Measurements from ENCODE around the gene WNT7A. TPM values are rescaled to one million over a fixed set of nuclear protein-coding genes. Genes with fewer than 3 reads are reported as not detected.

The WNT7A gene
- total RNA-seq, 1 experiment from 2014 or later: 0.34 TPM

DNA sequence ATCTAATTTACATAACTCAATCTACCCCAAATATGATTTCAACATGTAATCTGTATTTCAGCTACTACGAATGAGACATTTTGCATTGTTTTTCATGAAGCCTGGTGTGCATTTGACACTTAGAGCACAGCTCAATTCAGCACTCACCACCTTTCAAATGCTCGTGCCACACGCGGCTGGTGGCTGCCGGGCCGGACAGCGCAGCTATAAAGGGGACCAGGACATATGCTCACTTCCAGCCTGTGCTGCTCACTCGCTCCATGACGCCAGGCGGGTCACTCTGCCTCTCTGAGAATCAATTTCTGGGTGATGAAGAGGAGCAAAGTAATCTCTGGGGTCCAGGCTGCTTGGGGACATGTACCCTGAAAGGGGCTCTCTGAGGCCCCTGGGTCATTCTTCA, 93.1 kb downstream of the WNT7A start:
- Histone ChIP-seq H3K27me3 (ENCODE audit: insufficient read depth, low read length) (peaks cover 5% of the 10 kb centered on the region; the same call in 1 of the 2 replicates), H2AFZ (ENCODE audit: low read depth, low read length, poor library complexity, severe bottlenecking) (no peak overlapping the region), H4K20me1 (ENCODE audit: insufficient read depth) (no peaks in the 10 kb centered on the region), H3K4me1 (ENCODE audit: control insufficient read depth in 1 of 2, insufficient read depth in 2 of 2, low read length in 2 of 2) (no peaks in the 10 kb centered on the region), H3K9ac (ENCODE audit: low read length) (no peak overlapping the region), H3K9me2 (ENCODE audit: insufficient read depth) (no peaks in the 10 kb centered on the region), H3K27ac (ENCODE audit: low read depth, low read length) (no peak overlapping the region), H3K4me3 (replicated peaks in 1 of 2; ENCODE audit: low read depth in 1 of 2, low read length in 2 of 2) (no peak overlapping the region), H3K4me2 (ENCODE audit: low read length) (no peak overlapping the region), H3K79me2 (ENCODE audit: insufficient read depth, low read length) (no peaks in the 10 kb centered on the region), H3K9me3 (ENCODE audit: control insufficient read depth in 1 of 2, insufficient read depth in 1 of 2, low read depth in 1 of 2, low read length in 2 of 2) (no peaks in the 10 kb centered on the region), H3K36me3 (ENCODE audit: control insufficient read depth in 1 of 2, insufficient read depth in 2 of 2, low read length in 2 of 2) (no peaks in the 10 kb centered on the region)
- CTCF ChIA-PET: no interaction called here
- ATAC-seq (no peak), DNase-seq (ENCODE audit: low read depth, low spot score) (no peak)
- no TSS peak for BruUV-seq (replicated peaks)
- TF ChIP-seq EZH2 (IDR thresholded peaks at IDR 0.05): no peak
- intact Hi-C loops (cut with micrococcal nuclease): no loop called here
- RAD21 ChIA-PET (ENCODE audit: low non-redundant PET in 1 of 2, low total read pairs in 2 of 2, uncharacterized antibody in 2 of 2, unreplicated experiment in 2 of 2): no interaction called here
- POLR2A ChIA-PET: no interaction called here

DNA sequence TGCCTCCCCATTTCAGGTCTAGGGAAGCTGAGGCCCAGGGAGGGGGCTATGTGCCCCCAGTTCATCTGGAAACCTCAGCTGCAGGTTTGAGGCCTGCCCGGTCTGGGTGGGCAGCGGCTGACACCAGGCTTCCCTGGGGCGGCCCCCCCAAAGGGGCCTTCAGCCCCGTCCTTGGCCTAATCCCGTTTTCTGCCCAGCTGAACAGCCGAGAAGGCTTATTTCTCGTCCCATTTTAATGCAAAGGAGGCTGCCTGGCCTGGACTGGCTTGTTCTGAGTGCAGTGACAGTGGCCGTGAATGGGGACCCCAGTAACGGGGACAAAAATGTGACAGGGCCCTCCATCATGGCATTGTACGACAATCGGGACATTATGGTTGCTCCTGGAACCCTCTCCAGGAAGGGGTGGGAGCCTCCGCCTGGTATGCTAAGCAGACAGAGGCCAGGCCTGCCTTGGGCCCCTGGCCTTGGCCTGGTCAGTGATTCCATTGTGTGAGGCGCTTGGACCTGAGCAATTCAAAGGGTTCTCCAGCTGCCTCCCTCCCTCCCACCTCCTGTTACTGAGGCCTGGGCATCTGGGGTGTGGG, 93.9 kb downstream of the WNT7A start:
- Histone ChIP-seq H3K27me3 (ENCODE audit: insufficient read depth, low read length) (peaks cover 5% of the 10 kb centered on the region; the same call in 1 of the 2 replicates), H3K4me1 (ENCODE audit: control insufficient read depth in 1 of 2, insufficient read depth in 2 of 2, low read length in 2 of 2) (no peaks in the 10 kb centered on the region), H2AFZ (ENCODE audit: low read depth, low read length, poor library complexity, severe bottlenecking) (no peak overlapping the region), H3K9me3 (ENCODE audit: control insufficient read depth in 1 of 2, insufficient read depth in 1 of 2, low read depth in 1 of 2, low read length in 2 of 2) (no peaks in the 10 kb centered on the region), H3K9me2 (ENCODE audit: insufficient read depth) (no peaks in the 10 kb centered on the region), H3K9ac (ENCODE audit: low read length) (no peak overlapping the region), H3K4me2 (ENCODE audit: low read length) (no peak overlapping the region), H4K20me1 (ENCODE audit: insufficient read depth) (no peaks in the 10 kb centered on the region), H3K4me3 (replicated peaks in 1 of 2; ENCODE audit: low read depth in 1 of 2, low read length in 2 of 2) (no peak overlapping the region), H3K27ac (ENCODE audit: low read depth, low read length) (no peak overlapping the region), H3K79me2 (ENCODE audit: insufficient read depth, low read length) (no peaks in the 10 kb centered on the region), H3K36me3 (ENCODE audit: control insufficient read depth in 1 of 2, insufficient read depth in 2 of 2, low read length in 2 of 2) (no peaks in the 10 kb centered on the region)
- TF ChIP-seq EZH2 (IDR thresholded peaks at IDR 0.05) (no peak), TCF7L2 (IDR thresholded peaks at IDR 0.05; ENCODE audit: borderline replicate concordance, extremely low read depth, insufficient read depth, insufficient read length) (no peak), EZH2phosphoT487 (IDR thresholded peaks at IDR 0.05; ENCODE audit: borderline replicate concordance) (no peak), ELF1 (IDR thresholded peaks at IDR 0.05; ENCODE audit: borderline replicate concordance, low read depth) (no peak), JUND (IDR thresholded peaks at IDR 0.05) (no peak), CEBPB (IDR thresholded peaks at IDR 0.05; ENCODE audit: low read depth) (no peak), POLR2A (IDR thresholded peaks at IDR 0.05; ENCODE audit: borderline replicate concordance, extremely low read depth, insufficient read depth, insufficient read length) (no peak), CBX3 (IDR thresholded peaks at IDR 0.05; ENCODE audit: low read depth) (no peak)
- TF ChIP-seq, protein P1, sequence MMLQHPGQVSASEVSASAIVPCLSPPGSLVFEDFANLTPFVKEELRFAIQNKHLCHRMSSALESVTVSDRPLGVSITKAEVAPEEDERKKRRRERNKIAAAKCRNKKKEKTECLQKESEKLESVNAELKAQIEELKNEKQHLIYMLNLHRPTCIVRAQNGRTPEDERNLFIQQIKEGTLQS (IDR thresholded peaks at IDR 0.05): no peak
- TF ChIP-seq, protein P2, sequence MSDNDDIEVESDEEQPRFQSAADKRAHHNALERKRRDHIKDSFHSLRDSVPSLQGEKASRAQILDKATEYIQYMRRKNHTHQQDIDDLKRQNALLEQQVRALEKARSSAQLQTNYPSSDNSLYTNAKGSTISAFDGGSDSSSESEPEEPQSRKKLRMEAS (IDR thresholded peaks at IDR 0.05): no peak
- TF ChIP-seq, protein P3, sequence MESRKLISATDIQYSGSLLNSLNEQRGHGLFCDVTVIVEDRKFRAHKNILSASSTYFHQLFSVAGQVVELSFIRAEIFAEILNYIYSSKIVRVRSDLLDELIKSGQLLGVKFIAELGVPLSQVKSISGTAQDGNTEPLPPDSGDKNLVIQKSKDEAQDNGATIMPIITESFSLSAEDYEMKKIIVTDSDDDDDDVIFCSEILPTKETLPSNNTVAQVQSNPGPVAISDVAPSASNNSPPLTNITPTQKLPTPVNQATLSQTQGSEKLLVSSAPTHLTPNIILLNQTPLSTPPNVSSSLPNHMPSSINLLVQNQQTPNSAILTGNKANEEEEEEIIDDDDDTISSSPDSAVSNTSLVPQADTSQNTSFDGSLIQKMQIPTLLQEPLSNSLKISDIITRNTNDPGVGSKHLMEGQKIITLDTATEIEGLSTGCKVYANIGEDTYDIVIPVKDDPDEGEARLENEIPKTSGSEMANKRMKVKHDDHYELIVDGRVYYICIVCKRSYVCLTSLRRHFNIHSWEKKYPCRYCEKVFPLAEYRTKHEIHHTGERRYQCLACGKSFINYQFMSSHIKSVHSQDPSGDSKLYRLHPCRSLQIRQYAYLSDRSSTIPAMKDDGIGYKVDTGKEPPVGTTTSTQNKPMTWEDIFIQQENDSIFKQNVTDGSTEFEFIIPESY (IDR thresholded peaks at IDR 0.05; ENCODE audit: extremely low read depth, insufficient replicate concordance, low read length): no peak
- TF ChIP-seq, protein P4, sequence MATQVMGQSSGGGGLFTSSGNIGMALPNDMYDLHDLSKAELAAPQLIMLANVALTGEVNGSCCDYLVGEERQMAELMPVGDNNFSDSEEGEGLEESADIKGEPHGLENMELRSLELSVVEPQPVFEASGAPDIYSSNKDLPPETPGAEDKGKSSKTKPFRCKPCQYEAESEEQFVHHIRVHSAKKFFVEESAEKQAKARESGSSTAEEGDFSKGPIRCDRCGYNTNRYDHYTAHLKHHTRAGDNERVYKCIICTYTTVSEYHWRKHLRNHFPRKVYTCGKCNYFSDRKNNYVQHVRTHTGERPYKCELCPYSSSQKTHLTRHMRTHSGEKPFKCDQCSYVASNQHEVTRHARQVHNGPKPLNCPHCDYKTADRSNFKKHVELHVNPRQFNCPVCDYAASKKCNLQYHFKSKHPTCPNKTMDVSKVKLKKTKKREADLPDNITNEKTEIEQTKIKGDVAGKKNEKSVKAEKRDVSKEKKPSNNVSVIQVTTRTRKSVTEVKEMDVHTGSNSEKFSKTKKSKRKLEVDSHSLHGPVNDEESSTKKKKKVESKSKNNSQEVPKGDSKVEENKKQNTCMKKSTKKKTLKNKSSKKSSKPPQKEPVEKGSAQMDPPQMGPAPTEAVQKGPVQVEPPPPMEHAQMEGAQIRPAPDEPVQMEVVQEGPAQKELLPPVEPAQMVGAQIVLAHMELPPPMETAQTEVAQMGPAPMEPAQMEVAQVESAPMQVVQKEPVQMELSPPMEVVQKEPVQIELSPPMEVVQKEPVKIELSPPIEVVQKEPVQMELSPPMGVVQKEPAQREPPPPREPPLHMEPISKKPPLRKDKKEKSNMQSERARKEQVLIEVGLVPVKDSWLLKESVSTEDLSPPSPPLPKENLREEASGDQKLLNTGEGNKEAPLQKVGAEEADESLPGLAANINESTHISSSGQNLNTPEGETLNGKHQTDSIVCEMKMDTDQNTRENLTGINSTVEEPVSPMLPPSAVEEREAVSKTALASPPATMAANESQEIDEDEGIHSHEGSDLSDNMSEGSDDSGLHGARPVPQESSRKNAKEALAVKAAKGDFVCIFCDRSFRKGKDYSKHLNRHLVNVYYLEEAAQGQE (IDR thresholded peaks at IDR 0.05; ENCODE audit: low read depth): no peak
- ChIA-PET RAD21 (ENCODE audit: low non-redundant PET in 1 of 2, low total read pairs in 2 of 2, uncharacterized antibody in 2 of 2, unreplicated experiment in 2 of 2) (no interaction called here), CTCF (interaction anchor here (0.9 kb wide), 1 partner anchor 10 kb away, joined by 3 read pairs; no protein-coding TSS in a partner anchor), POLR2A (no interaction called here)
- no TSS peak for BruUV-seq (replicated peaks)
- ATAC-seq (no peak), DNase-seq (ENCODE audit: low read depth, low spot score) (no peak)
- intact Hi-C loops (cut with micrococcal nuclease): no loop called here
